Large intestine (tissue), 3 donors: ENCODE data around the gene ASIC4. TPM values are rescaled to one million over a fixed set of nuclear protein-coding genes. Genes with fewer than 3 reads are reported as not detected.
A peak's percentile ranks its signal among the peaks of the same experiment; 100 is the strongest.

Source experiments
- DNase-seq, 2 donors: peaks; one replicate each; pipeline versions ENCODE4 v3.0.0 to v3.0.0-alpha.2; 2013
- H3K27ac ChIP-seq: one replicate; pipeline ENCODE4 v1.5.1; 2013; ENCODE audit warnings: low read length
- H3K27me3 ChIP-seq: 2 replicates; pipeline ENCODE4 v1.6.1; 2013; ENCODE audit warnings: low read length; ENCODE audit not compliant: control insufficient read depth, insufficient read depth
- H3K36me3 ChIP-seq: 2 replicates; pipeline ENCODE4 v1.6.1; 2013; ENCODE audit warnings: low read length; ENCODE audit not compliant: control insufficient read depth, insufficient read depth
- H3K4me1 ChIP-seq: one replicate; pipeline ENCODE4 v1.6.1; 2013; ENCODE audit warnings: low read length; ENCODE audit not compliant: control insufficient read depth, insufficient read depth
- H3K4me3 ChIP-seq: one replicate; pipeline ENCODE4 v1.5.1; 2013; ENCODE audit warnings: low read length
- H3K9me3 ChIP-seq: one replicate; pipeline ENCODE4 v1.6.1; 2013; ENCODE audit warnings: mild to moderate bottlenecking, low read depth, low read length, moderate library complexity; ENCODE audit not compliant: control insufficient read depth
- WGBS: methylation state at CpG from one replicate; pipeline ENCODE4 v1.1.5; 2013; ENCODE audit warnings: low lambda C conversion rate; ENCODE audit not compliant: insufficient coverage; 5-methylcytosine and 5-hydroxymethylcytosine counted together
- polyA plus RNA-seq: library from polyadenylated mRNA; unstranded; fragments of 120-200 nt; gene quantifications from one replicate; pipeline ENCODE4 v1.2.1, GENCODE V29; 2013

ASIC4 gene
- polyA plus RNA-seq, 1 donor: 1.1 TPM

DNA sequence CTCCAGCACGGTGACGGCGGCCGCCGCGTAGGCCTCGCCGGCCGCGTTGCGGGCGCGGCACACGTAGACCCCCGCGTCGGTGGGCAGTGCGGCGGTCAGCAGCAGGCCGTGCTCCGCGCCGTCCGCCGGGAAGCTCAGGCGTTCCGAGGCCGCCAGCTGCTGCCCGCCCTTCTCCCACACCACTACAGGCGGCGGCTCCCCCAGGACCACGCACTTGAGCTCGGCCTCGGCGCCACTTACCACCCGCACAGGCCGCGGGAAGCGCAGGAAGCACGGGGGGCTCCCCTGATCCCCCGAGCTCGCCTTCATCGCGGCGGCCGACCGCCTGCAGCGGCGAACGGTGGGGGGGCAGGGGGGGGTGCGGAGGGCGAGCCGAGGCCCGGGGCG is 56.6 kb downstream of the ASIC4 start:
- H3K36me3 ChIP-seq: peaks cover 20% of the 10 kb centered on the region
- H3K27me3 ChIP-seq: no peaks in the 10 kb centered on the region
- peaks cover 4% of the 10 kb centered on the region for H3K9me3 ChIP-seq
- no CpG with 5 or more reads among the region's 55 CpGs for WGBS
- H3K4me1 ChIP-seq: peaks cover 18% of the 10 kb centered on the region
- H3K27ac ChIP-seq: peak overlapping the region; percentile 66
- peak overlapping the region; percentile 63 for H3K4me3 ChIP-seq
- DNase-seq: no peak

DNA sequence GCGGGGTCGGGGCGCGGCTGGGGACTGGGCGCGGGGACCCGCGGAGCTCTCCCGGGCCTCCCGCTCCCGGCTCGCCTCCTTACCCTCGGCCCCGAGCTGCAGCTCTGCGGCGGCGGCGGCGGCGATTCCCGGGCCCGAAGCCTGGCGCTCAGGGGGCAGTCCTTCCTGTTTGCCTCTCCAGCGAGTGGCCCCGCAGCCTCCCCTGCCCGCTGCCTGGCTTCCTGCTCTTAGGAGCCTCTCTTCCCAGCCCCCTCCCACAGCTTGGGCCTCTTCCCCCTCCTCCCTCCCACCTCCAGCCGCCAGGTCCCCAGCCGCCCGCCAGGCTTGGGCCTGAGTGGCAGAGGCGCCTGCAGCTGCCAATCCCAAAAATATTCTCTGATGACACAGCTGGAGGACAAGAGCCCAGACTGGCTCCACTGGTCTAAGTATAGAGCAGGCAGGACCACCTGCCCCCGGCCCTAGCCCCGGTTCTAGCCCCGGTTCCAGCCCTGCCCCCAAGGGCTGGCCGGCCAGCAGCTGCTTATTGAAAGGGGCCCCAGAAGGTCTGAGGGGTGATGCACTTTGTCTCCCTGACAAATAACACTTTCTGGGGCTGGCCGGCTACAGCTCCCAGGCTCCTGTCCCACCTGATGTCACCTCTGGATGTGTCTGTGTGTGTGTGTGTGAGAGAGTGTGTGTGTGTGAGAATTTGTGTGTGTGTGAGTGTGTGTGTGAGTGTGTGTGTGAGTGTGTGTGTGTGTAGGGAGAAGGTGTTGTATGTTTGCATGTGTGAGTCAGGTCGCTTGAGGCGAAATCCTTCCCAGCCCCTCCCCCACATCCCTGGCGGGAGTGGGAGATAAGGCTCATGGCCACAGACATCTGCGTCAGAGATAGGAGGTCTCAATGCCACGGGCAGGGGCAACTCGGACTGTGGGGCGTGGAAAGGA is 57.3 kb downstream of the ASIC4 start, which contains the start of gene OBSL1:
TSS of gene OBSL1 (minus strand) at position 229 of the 926 bp plus-strand sequence. CDS start 307 bp downstream, outside the sequence.
- Histone ChIP-seq H3K4me3 (peak within 1 kb of the TSS; percentile 63), H3K27ac (peak within 1 kb of the TSS; percentile 66), H3K27me3 (no peaks in the 10 kb centered on the region), H3K4me1 (peaks cover 18% of the 10 kb centered on the region), H3K9me3 (peaks cover 4% of the 10 kb centered on the region), H3K36me3 (peaks cover 16% of the 10 kb centered on the region)
- no CpG with 5 or more reads among the region's 42 CpGs for WGBS
- DNase-seq: peak; percentile 74 to 85

DNA sequence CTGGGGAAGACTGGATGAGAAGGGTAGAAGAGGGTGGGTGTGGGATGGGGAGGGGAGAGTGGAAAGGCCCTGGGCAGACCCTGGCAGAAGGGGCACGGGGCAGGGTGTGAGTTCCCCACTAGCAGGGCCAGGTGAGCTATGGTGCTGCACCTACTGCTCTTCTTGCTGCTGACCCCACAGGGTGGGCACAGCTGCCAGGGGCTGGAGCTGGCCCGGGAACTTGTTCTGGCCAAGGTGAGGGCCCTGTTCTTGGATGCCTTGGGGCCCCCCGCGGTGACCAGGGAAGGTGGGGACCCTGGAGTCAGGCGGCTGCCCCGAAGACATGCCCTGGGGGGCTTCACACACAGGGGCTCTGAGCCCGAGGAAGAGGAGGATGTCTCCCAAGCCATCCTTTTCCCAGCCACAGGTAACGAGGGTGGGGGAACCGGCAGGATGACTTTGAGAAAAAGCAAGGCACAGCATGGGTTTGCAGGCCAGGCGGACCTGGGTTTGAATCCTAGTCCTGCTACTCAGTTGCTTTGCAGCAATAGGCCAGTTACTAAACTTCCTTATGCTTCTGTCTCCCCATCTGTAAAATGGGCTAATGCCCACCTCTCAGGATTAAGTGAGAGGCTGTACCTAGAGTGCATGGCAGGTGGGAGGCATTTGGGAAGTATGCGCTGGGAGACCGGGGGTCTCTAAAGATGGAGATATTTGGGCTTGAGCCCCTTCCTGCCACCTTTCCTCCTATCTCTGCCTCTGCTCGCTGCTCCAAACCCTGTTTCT is 58.1 kb downstream of the ASIC4 start, which contains the start of gene INHA:
TSS of gene INHA (plus strand) at position 74 of the 765 bp plus-strand sequence. CDS start at position 139, 65 bp downstream.
- no peak for DNase-seq
- H3K4me1 ChIP-seq: peaks cover 26% of the 10 kb centered on the region
- H3K27me3 ChIP-seq: peaks cover 3% of the 10 kb centered on the region
- 100% methylated on average over 1 of the region's 13 CpGs for WGBS
- peak within 1 kb of the TSS; percentile 53 for H3K27ac ChIP-seq
- H3K36me3 ChIP-seq: peaks cover 8% of the 10 kb centered on the region
- H3K4me3 ChIP-seq: peak within 1 kb of the TSS; percentile 63
- H3K9me3 ChIP-seq: peaks cover 4% of the 10 kb centered on the region

DNA sequence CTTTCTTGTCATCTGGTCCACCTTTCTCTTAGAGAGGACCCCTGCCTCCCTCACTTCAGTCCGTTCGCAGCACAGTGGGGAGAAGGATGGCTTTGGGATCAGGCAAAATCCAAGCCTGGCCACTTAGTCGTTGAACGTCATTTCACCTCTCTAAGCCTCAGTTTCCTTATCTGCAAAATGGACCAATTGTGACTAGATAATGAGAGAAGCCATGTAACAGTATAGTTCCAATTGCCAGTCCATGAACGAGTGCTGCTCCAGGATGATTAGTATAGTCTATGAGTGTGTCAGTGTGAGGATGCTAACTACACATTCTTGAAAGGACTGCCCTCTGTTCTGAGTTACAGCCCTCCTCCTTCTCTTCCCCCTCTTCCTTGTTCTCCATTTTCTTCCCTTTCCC is 58.9 kb downstream of the ASIC4 start:
- peaks cover 4% of the 10 kb centered on the region for H3K9me3 ChIP-seq
- peaks cover 4% of the 10 kb centered on the region for H3K36me3 ChIP-seq
- H3K27ac ChIP-seq: no peak overlapping the region
- DNase-seq: no peak
- peaks cover 3% of the 10 kb centered on the region for H3K27me3 ChIP-seq
- WGBS: no CpG with 5 or more reads among the region's 5 CpGs
- peaks cover 26% of the 10 kb centered on the region for H3K4me1 ChIP-seq
- H3K4me3 ChIP-seq: no peak overlapping the region

DNA sequence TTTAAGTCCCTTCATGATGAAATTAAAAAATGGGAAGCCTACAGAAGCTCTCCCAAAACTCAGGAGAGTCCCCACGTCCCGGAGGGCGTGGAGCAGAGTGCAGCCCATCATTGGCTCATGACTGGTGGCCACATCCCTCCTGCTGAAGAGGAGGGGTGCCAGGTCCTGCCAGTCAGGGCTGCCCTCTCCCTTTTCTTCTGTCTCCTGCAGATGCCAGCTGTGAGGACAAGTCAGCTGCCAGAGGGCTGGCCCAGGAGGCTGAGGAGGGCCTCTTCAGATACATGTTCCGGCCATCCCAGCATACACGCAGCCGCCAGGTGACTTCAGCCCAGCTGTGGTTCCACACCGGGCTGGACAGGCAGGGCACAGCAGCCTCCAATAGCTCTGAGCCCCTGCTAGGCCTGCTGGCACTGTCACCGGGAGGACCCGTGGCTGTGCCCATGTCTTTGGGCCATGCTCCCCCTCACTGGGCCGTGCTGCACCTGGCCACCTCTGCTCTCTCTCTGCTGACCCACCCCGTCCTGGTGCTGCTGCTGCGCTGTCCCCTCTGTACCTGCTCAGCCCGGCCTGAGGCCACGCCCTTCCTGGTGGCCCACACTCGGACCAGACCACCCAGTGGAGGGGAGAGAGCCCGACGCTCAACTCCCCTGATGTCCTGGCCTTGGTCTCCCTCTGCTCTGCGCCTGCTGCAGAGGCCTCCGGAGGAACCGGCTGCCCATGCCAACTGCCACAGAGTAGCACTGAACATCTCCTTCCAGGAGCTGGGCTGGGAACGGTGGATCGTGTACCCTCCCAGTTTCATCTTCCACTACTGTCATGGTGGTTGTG is 60.4 kb downstream of the ASIC4 start:
- Histone ChIP-seq H3K27ac (no peak overlapping the region), H3K27me3 (peaks cover 3% of the 10 kb centered on the region), H3K9me3 (peaks cover 4% of the 10 kb centered on the region), H3K4me1 (peaks cover 25% of the 10 kb centered on the region), H3K36me3 (no peaks in the 10 kb centered on the region), H3K4me3 (no peak overlapping the region)
- no CpG with 5 or more reads among the region's 22 CpGs for WGBS
- no peak for DNase-seq

DNA sequence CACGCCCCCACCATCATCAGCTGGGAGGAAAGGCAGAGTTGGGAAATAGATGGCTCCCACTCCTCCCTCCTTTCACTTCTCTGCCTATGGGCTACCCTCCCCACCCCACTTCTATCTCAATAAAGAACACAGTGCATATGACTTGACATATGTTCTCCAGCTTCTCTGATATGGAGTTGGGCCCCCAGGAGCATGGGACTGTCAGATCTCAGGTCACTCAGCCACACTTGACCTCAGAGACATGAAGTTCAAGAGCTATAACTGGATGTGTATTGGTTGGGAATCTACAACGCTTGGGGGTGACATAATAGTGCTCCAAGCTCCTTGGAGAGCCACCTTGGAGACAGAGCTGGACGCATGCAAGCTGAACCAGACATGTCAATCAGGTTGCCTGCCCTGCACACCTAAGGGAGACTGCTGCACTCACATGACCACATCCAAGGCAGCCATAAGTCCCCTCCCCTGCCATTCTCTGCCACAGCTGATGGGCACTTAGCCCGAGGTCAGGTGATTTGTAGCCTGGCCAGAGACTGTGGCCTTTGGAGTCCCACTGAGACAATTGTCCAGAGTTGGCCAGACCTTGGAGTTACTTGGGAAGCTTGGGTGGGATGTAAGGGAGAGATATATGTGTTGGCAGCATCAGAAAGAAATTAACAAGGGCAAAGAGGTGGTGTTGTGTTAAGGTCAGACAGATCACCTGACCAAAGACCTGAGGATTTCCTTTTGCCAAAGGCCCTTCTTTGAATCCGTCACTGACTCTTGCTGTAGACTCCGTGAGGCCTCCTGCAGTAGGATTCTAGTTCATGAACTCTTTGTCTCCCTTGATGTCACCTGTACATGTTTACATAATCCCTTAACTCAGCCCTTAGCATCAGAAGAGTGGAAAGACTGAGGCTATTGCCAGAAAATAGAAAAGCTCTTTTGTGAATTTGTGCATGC is 61.6 kb downstream of the ASIC4 start:
- Histone ChIP-seq H3K4me3 (no peak overlapping the region), H3K27me3 (peaks cover 3% of the 10 kb centered on the region), H3K27ac (no peak overlapping the region), H3K36me3 (no peaks in the 10 kb centered on the region), H3K9me3 (no peaks in the 10 kb centered on the region), H3K4me1 (peaks cover 19% of the 10 kb centered on the region)
- WGBS: no CpG with 5 or more reads among the region's 6 CpGs
- DNase-seq: no peak

DNA sequence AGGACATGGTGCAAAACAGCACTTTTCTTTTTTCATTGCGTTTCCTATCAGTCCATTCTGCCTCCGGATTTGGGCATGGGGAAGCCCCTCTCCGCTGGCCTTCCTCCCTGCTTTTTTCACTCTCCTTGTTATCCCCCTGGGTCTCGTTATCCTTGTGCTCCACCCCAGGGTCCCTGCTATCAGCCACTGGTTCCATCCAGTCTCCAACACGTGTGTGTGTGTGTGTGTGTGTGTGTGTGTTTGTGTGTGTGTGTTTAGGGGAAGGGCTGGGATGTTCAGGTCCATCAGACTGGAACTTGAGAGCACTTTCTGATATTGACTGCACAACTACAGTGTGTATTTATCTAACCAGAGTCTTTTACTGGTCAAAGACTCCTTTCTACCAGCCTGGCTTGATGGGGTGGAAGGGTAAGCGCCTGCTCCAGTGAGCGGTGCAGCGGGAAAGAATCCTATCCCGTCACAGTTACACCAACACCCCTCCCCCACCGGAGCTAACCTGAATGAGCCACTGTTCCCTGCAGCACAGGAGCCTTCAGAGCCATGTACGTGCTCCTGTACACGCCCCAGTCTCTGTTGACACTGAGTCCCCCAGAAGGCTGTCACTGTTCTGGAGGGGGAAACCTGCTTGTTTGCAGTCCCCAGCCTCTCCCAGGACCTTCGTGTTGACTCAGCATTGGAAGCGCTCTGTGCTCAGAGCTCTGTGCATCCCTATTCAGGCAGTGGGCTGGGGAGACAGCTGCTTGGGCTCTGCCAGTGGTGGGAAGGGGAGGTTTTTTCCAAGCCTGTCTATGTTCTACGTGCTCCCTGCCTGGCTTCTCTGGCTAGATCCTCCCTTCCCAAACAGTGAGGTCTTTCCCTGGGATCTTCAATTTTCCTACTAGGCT is 62.5 kb downstream of the ASIC4 start:
- WGBS: no CpG with 5 or more reads among the region's 15 CpGs

DNA sequence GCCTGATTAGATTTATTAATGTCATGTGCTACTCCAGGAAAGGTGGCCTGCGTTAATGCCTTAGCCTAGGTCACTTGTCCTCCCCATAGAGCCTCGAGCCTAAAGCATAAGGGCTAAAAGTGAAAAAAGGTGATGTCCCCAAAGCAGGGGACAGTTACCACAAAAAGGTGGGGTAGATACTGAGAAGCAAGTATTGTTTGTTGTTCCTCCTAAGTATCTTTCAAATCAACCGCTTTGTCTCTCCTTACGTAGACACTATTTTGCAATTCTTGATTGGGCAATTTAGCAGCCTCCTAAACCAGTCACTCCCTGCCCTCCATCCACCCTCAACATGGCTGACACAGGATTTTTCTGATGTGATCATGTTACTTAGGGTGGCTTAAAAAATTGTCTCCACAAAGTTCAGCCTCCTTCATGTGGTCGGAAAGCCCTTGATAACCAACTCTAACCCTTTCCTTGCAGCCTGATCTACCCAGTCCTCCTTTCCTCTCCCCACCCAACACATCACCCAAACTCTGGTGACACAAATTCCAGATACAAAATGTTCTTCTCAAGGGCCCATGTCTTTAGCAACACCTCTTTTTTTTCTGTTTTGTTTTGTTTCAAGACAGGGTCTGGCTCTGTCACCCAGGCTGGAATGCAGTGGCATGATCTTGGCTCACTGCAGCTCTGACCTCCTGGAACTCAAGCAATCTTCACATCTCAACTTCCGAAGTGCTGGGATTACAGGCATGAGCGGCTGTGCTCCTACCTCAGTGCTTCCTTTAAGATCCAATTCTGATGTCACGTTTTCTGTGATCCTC is 64.7 kb downstream of the ASIC4 start:
- WGBS: 90% methylated on average over 5 of the region's 8 CpGs
- H3K9me3 ChIP-seq: no peaks in the 10 kb centered on the region
- peaks cover 3% of the 10 kb centered on the region for H3K27me3 ChIP-seq
- H3K27ac ChIP-seq: no peak overlapping the region
- no peak overlapping the region for H3K4me3 ChIP-seq
- no peak for DNase-seq
- peaks cover 8% of the 10 kb centered on the region for H3K4me1 ChIP-seq
- no peaks in the 10 kb centered on the region for H3K36me3 ChIP-seq

More for the DNA sequence above, 62.5 kb downstream of the ASIC4 start:
- Histone ChIP-seq H3K4me3 (no peak overlapping the region), H3K36me3 (no peaks in the 10 kb centered on the region), H3K27me3 (peaks cover 3% of the 10 kb centered on the region), H3K9me3 (no peaks in the 10 kb centered on the region), H3K27ac (peak overlapping the region; percentile 3), H3K4me1 (peaks cover 17% of the 10 kb centered on the region)
- peak; percentile 68 to 85 for DNase-seq
